GM23248 (cell line): ENCODE results near the gene SDK2. TPM values are rescaled to one million over a fixed set of nuclear protein-coding genes. Genes with fewer than 3 reads are reported as not detected.

ENCODE experiments used
- DNase-seq: peaks from one replicate; pipeline ENCODE4 v3.0.0-alpha.2; 2015
- H2AFZ ChIP-seq: fragments of 200-600 bp; sonication (generic); 2 replicates; pipeline ENCODE4 v1.6.1; 2016; ENCODE audit warnings: antibody characterized with exemption
- H3F3A ChIP-seq: fragments of 200-600 bp; sonication (generic); 2 replicates; pipeline ENCODE4 v1.6.1; 2016; ENCODE audit warnings: mild to moderate bottlenecking, antibody characterized with exemption, mixed run types; ENCODE audit not compliant: insufficient read depth
- H3K27ac ChIP-seq: fragments of 200-600 bp; sonication (generic); 2 replicates; pipeline ENCODE4 v1.5.1; 2016; ENCODE audit warnings: mild to moderate bottlenecking
- H3K27me3 ChIP-seq: fragments of 200-600 bp; sonication (generic); replicated peaks from 2 replicates; pipeline ENCODE4 v1.6.1; 2016; ENCODE audit warnings: mild to moderate bottlenecking; ENCODE audit not compliant: insufficient read depth
- H3K36me3 ChIP-seq: fragments of 200-600 bp; sonication (generic); 2 replicates; pipeline ENCODE4 v1.6.1; 2016; ENCODE audit warnings: low read depth, mild to moderate bottlenecking
- H3K4me1 ChIP-seq: fragments of 200-600 bp; sonication (generic); 2 replicates; pipeline ENCODE4 v1.6.1; 2016; ENCODE audit warnings: mild to moderate bottlenecking; ENCODE audit not compliant: insufficient read depth
- H3K4me2 ChIP-seq: fragments of 200-600 bp; sonication (generic); one replicate; pipeline ENCODE4 v1.6.1; 2016; ENCODE audit warnings: mild to moderate bottlenecking; ENCODE audit not compliant: unreplicated experiment
- H3K4me3 ChIP-seq: fragments of 200-600 bp; sonication (generic); 2 replicates; pipeline ENCODE4 v1.5.1; 2016; ENCODE audit warnings: mild to moderate bottlenecking
- H3K79me2 ChIP-seq: fragments of 200-600 bp; sonication (generic); 2 replicates; pipeline ENCODE4 v1.6.1; 2016; ENCODE audit warnings: mild to moderate bottlenecking; ENCODE audit not compliant: insufficient read depth
- H3K9ac ChIP-seq: fragments of 200-600 bp; sonication (generic); 2 replicates; pipeline ENCODE4 v1.6.1; 2016; ENCODE audit warnings: mild to moderate bottlenecking
- H3K9me2 ChIP-seq: fragments of 200-600 bp; sonication (generic); 2 replicates; pipeline ENCODE4 v1.6.1; 2016; ENCODE audit warnings: mixed run types, mild to moderate bottlenecking, moderate library complexity; ENCODE audit not compliant: insufficient read depth
- H3K9me3 ChIP-seq: fragments of 200-600 bp; sonication (generic); one replicate; pipeline ENCODE4 v1.6.1; 2017; ENCODE audit warnings: low read depth
- H4K20me1 ChIP-seq: fragments of 200-600 bp; sonication (generic); 2 replicates; pipeline ENCODE4 v1.6.0; 2016; ENCODE audit not compliant: insufficient read depth
- EZH2 ChIP-seq: fragments of 200-600 bp; sonication (generic); IDR thresholded peaks from 2 replicates; pipeline ENCODE4 v1.6.1; 2018; ENCODE audit warnings: antibody characterized with exemption, mild to moderate bottlenecking; ENCODE audit not compliant: insufficient read depth, poor library complexity, severe bottlenecking
- EZH2phosphoT487 ChIP-seq: fragments of 200-600 bp; sonication (generic); IDR thresholded peaks from 2 replicates; pipeline ENCODE4 v1.6.1; 2018; ENCODE audit warnings: antibody characterized with exemption, moderate library complexity, mild to moderate bottlenecking, low read depth; ENCODE audit not compliant: insufficient read depth
- WGBS, 2 experiments: methylation state at CpG; one replicate each; pipeline ENCODE4 v1.1.6; 2015 to 2017; ENCODE audit warnings: low lambda C conversion rate in 2 of 2, low coverage in 1 of 2; ENCODE audit errors: missing lambda C conversion rate in 2 of 2; 5-methylcytosine and 5-hydroxymethylcytosine counted together
- in situ Hi-C: fragments of 300-500 bp; cut with MboI; formaldehyde crosslinking; loops from 2 replicates; pipeline ENCODE4 v1.15.0; 2020
- polyA plus RNA-seq: library from polyadenylated mRNA; unstranded; fragments of >200 nt; fragmentation: Nextera tagmentation; extraction: Ambion mirVana; gene quantifications from 2 replicates; pipeline ENCODE4 v1.2.1, GENCODE V29; 2016
- total RNA-seq: library from RNA; depleted of rRNA; stranded (reverse); fragments of >200 nt; shearing (Covaris generic); gene quantifications from 2 replicates; pipeline ENCODE4 v1.2.3, GENCODE V29; 2014

Gene SDK2
- total and polyA plus RNA-seq, 2 experiments from 2014 or later = under 0.01 to 0.03 TPM

- in situ Hi-C loops = no loop called here
Observed at GRCh38 chr17:73611630-73612029, 32.6 kb downstream of the SDK2 start.

GRCh38 chr17:73610331-73610911 lies 33.8 kb downstream of the SDK2 start:
- H3K27ac ChIP-seq = no peak overlapping the region

More at GRCh38 chr17:73611630-73612029, 32.6 kb downstream of the SDK2 start:
- Histone ChIP-seq H3K9me3 (no peaks in the 10 kb centered on the region), H3K4me2 (no peak overlapping the region), H3K4me1 (no peaks in the 10 kb centered on the region), H3K9me2 (no peaks in the 10 kb centered on the region), H3K4me3 (no peak overlapping the region), H3K36me3 (no peaks in the 10 kb centered on the region), H2AFZ (no peak overlapping the region), H3K27ac (no peak overlapping the region), H3K9ac (no peak overlapping the region), H3F3A (no peaks in the 10 kb centered on the region), H3K27me3 (no peaks in the 10 kb centered on the region), H4K20me1 (no peaks in the 10 kb centered on the region), H3K79me2 (no peaks in the 10 kb centered on the region)
- TF ChIP-seq EZH2phosphoT487 = no peak
- no peak for DNase-seq
- 47 to 61% methylated on average over 7 of the region's 7 CpGs for WGBS, 2 experiments

GRCh38 chr17:73609758-73610157 lies 34.5 kb downstream of the SDK2 start:
- Histone ChIP-seq H3K79me2 (no peaks in the 10 kb centered on the region), H3K9ac (no peak overlapping the region), H3F3A (no peaks in the 10 kb centered on the region), H4K20me1 (no peaks in the 10 kb centered on the region), H3K9me2 (no peaks in the 10 kb centered on the region), H3K36me3 (no peaks in the 10 kb centered on the region), H3K4me2 (no peak overlapping the region), H3K4me1 (no peaks in the 10 kb centered on the region), H3K27ac (no peak overlapping the region), H3K27me3 (no peaks in the 10 kb centered on the region), H3K9me3 (no peaks in the 10 kb centered on the region), H2AFZ (no peak overlapping the region), H3K4me3 (no peak overlapping the region)
- TF ChIP-seq EZH2 = no peak
- TF ChIP-seq EZH2phosphoT487 = no peak
- in situ Hi-C loops = no loop called here
- DNase-seq = no peak
- 43% methylated on average over 7 of the region's 7 CpGs for WGBS, 2 experiments

More at GRCh38 chr17:73610331-73610911, 33.8 kb downstream of the SDK2 start:
- TF ChIP-seq EZH2phosphoT487 (no peak), EZH2 (no peak)
- Histone ChIP-seq H3K9me3 (no peaks in the 10 kb centered on the region), H3K79me2 (no peaks in the 10 kb centered on the region), H3K9ac (no peak overlapping the region), H3K9me2 (no peaks in the 10 kb centered on the region), H3K36me3 (no peaks in the 10 kb centered on the region), H3K4me1 (no peaks in the 10 kb centered on the region), H3K4me3 (no peak overlapping the region), H3K27me3 (no peaks in the 10 kb centered on the region), H3K4me2 (no peak overlapping the region), H2AFZ (no peak overlapping the region), H3F3A (no peaks in the 10 kb centered on the region), H4K20me1 (no peaks in the 10 kb centered on the region)
- in situ Hi-C loops = no loop called here
- 43 to 56% methylated on average over 7 of the region's 7 CpGs for WGBS, 2 experiments
- no peak for DNase-seq

- H3F3A ChIP-seq = no peaks in the 10 kb centered on the region
- H3K4me2 ChIP-seq = no peak overlapping the region
Observed at GRCh38 chr17:73609060-73609459, 35.2 kb downstream of the SDK2 start.

GRCh38 chr17:73605444-73605843 lies 38.8 kb downstream of the SDK2 start:
- no peak for DNase-seq
- H3K9ac ChIP-seq = no peak overlapping the region
- 75 to 76% methylated on average over 8 of the region's 8 CpGs for WGBS, 2 experiments
- no peaks in the 10 kb centered on the region for H3K9me3 ChIP-seq
- H2AFZ ChIP-seq = no peak overlapping the region
- H4K20me1 ChIP-seq = no peaks in the 10 kb centered on the region
- no peak overlapping the region for H3K4me3 ChIP-seq
- no peak overlapping the region for H3K27ac ChIP-seq
- no peaks in the 10 kb centered on the region for H3K4me1 ChIP-seq
- H3K9me2 ChIP-seq = no peaks in the 10 kb centered on the region
- H3K4me2 ChIP-seq = no peak overlapping the region
- no peaks in the 10 kb centered on the region for H3K27me3 ChIP-seq
- in situ Hi-C loops = no loop called here
- H3K79me2 ChIP-seq = no peaks in the 10 kb centered on the region
- TF ChIP-seq EZH2phosphoT487 = no peak
- TF ChIP-seq EZH2 = no peak
- H3F3A ChIP-seq = no peaks in the 10 kb centered on the region
- H3K36me3 ChIP-seq = no peaks in the 10 kb centered on the region

More at GRCh38 chr17:73609060-73609459, 35.2 kb downstream of the SDK2 start:
- Histone ChIP-seq H3K36me3 (no peaks in the 10 kb centered on the region), H3K27me3 (no peaks in the 10 kb centered on the region), H3K4me3 (no peak overlapping the region), H3K9me2 (no peaks in the 10 kb centered on the region), H3K4me1 (no peaks in the 10 kb centered on the region), H2AFZ (no peak overlapping the region), H3K9ac (no peak overlapping the region), H4K20me1 (no peaks in the 10 kb centered on the region), H3K9me3 (no peaks in the 10 kb centered on the region), H3K79me2 (no peaks in the 10 kb centered on the region), H3K27ac (no peak overlapping the region)
- TF ChIP-seq EZH2phosphoT487 (no peak), EZH2 (no peak)
- WGBS, 2 experiments = 59 to 69% methylated on average over 5 of the region's 5 CpGs
- in situ Hi-C loops = no loop called here
- DNase-seq = no peak
